ENCODE data around the gene ODAD3. TPM values are rescaled to one million over a fixed set of nuclear protein-coding genes. Genes with fewer than 3 reads are reported as not detected.

ODAD3 gene
- total and polyA plus RNA-seq, 2 of the 13 experiments (the other 11 are each of a cell fraction or from before 2014, with no cell fraction given) = 0.04 to 0.08 TPM

- TF ChIP-seq ZNF609 (CRISPR knock-in tag; IDR thresholded peaks at IDR 0.05; ENCODE audit: borderline replicate concordance) (peak; percentile 38; the same call in 1 of the 2 replicates), LCORL (IDR thresholded peaks at IDR 0.05) (no peak), LCORL (CRISPR knock-in tag; IDR thresholded peaks at IDR 0.05) (0 out of 2 replicates have a peak, but pooled peaks have one; percentile 21), RARG (CRISPR knock-in tag; IDR thresholded peaks at IDR 0.05; ENCODE audit: low read depth) (no peak), ZNF775 (CRISPR knock-in tag; IDR thresholded peaks at IDR 0.05; ENCODE audit: borderline replicate concordance) (no peak), ZFP36L1 (CRISPR knock-in tag; IDR thresholded peaks at IDR 0.05) (0 out of 2 replicates have a peak, but pooled peaks have one; percentile 26), HOXA5 (CRISPR knock-in tag; IDR thresholded peaks at IDR 0.05) (peak; percentile 79), ELF1 (CRISPR knock-in tag; IDR thresholded peaks at IDR 0.05) (no peak), SIX4 (CRISPR knock-in tag; IDR thresholded peaks at IDR 0.05) (no peak), CENPT (CRISPR knock-in tag; IDR thresholded peaks at IDR 0.05; ENCODE audit: low read depth) (0 out of 2 replicates have a peak, but pooled peaks have one; percentile 59), ZNF547 (CRISPR knock-in tag; IDR thresholded peaks at IDR 0.05) (peak; percentile 61), ZC3H4 (CRISPR knock-in tag; IDR thresholded peaks at IDR 0.05; ENCODE audit: borderline replicate concordance) (no peak)
- TF ChIP-seq, protein P1, sequence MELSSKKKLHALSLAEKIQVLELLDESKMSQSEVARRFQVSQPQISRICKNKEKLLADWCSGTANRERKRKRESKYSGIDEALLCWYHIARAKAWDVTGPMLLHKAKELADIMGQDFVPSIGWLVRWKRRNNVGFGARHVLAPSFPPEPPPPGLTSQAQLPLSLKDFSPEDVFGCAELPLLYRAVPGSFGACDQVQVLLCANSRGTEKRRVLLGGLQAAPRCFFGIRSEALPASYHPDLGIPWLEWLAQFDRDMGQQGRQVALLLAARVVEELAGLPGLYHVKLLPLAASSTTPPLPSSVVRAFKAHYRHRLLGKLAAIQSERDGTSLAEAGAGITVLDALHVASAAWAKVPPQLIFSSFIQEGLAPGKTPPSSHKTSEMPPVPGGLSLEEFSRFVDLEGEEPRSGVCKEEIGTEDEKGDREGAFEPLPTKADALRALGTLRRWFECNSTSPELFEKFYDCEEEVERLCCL (CRISPR knock-in tag; IDR thresholded peaks at IDR 0.05; ENCODE audit: borderline replicate concordance) = no peak
- TF ChIP-seq, protein P2, sequence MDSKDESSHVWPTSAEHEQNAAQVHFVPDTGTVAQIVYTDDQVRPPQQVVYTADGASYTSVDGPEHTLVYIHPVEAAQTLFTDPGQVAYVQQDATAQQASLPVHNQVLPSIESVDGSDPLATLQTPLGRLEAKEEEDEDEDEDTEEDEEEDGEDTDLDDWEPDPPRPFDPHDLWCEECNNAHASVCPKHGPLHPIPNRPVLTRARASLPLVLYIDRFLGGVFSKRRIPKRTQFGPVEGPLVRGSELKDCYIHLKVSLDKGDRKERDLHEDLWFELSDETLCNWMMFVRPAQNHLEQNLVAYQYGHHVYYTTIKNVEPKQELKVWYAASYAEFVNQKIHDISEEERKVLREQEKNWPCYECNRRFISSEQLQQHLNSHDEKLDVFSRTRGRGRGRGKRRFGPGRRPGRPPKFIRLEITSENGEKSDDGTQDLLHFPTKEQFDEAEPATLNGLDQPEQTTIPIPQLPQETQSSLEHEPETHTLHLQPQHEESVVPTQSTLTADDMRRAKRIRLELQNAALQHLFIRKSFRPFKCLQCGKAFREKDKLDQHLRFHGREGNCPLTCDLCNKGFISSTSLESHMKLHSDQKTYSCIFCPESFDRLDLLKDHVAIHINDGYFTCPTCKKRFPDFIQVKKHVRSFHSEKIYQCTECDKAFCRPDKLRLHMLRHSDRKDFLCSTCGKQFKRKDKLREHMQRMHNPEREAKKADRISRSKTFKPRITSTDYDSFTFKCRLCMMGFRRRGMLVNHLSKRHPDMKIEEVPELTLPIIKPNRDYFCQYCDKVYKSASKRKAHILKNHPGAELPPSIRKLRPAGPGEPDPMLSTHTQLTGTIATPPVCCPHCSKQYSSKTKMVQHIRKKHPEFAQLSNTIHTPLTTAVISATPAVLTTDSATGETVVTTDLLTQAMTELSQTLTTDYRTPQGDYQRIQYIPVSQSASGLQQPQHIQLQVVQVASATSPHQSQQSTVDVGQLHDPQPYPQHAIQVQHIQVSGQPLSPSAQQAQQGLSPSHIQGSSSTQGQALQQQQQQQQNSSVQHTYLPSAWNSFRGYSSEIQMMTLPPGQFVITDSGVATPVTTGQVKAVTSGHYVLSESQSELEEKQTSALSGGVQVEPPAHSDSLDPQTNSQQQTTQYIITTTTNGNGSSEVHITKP (CRISPR knock-in tag; IDR thresholded peaks at IDR 0.05; ENCODE audit: low read depth) = no peak
Observed at GRCh38 chr19:11482384-11483050, 47.6 kb upstream of the ODAD3 start (continued).
